GM18499 (cell line): ENCODE data around the gene ZNF417.
"Not testable (repeated sequence)": the region's sequence is repeated elsewhere in the genome, so short reads cannot be mapped to it uniquely, and the experiment has no call there.

ENCODE experiments used
- ATAC-seq: cut with Tn5 transposase; IDR thresholded peaks from one replicate; pipeline ENCODE4 v1.9.1; 2021; ENCODE audit warnings: moderate number of reproducible peaks; ENCODE audit not compliant: insufficient read depth, unreplicated experiment

Gene ZNF417

DNA sequence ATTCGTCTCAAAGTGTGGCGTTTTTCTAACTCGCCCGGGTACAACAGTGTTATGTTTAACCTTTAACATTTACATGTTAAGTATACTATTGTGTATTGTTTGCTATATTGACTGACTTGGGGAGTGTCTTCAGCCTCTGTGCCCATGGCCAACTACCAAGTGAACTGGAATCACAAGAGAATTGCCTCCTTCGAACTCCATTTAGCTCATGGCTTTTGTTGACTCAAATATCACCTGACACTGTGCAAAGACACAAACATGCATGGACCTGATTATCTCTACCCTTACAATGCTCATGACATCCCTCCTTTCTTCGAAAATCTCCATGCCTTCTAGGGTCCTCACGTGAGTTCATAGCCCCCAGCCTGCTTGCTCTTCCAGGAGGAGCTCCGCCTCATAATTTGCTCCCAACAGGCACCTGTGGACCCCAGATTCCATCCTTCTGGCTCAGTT, 28.3 kb downstream of the ZNF417 start:
- no peak for ATAC-seq

GRCh38 chr19:57887195-57887941, 29.0 kb downstream of the ZNF417 start:
- no peak for ATAC-seq

DNA sequence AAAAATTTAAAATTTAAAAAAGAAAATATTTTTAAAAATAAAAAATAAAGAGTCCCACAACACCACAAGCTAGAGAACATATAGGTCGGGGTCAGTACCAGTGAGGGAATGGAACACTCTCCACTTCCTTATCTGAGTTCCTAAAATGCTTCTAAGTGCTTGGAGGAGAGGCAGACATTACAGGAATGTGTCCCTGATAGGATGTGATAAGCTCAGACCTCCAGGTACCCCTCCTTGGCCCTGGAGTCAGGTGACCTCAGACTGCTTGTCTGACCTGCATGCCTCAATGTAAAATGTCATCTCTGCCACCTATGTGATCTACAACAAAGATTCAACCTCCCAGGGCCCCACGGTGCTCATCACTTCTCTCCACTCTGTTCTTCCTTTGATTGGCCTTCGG, 30.3 kb downstream of the ZNF417 start:
- ATAC-seq = no peak

DNA sequence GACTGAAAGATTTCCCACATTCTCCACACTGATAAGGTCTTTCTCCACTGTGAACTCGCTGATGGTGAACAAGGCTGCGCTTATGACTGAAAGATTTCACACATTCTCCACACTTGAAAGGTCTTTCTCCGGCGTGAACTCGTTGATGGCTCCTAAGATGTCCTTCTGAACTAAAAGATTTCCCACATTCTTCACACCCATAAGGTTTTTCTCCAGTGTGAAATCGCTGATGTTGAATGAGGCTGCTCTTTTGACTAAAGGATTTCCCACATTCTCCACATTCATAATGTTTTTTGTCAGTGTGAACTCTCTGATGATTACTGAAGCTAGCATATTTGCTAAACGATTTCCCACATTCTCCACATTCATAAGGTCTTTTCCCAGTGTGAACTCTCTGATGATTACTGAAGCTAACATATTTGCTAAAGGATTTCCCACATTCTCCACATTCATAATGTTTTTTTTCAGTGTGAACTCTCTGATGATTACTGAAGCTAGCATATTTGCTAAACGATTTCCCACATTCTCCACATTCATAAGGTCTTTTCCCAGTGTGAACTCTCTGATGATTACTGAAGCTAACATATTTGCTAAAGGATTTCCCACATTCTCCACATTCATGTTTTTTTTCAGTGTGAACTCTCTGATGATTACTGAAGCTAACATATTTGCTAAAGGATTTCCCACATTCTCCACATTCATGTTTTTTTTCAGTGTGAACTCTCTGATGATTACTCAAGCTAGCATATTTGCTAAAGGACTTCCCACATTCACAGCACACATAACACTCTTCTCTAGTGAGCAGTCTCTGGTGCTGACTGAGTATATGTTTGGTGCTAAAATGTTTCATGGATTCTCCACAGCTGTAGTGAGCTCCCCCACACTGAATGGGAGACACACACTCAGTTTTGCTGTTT, 42.3 kb downstream of the ZNF417 start:
- ATAC-seq = not testable (repeated sequence)

GRCh38 chr19:57872450-57872849, 43.9 kb downstream of the ZNF417 start:
- no peak for ATAC-seq

DNA sequence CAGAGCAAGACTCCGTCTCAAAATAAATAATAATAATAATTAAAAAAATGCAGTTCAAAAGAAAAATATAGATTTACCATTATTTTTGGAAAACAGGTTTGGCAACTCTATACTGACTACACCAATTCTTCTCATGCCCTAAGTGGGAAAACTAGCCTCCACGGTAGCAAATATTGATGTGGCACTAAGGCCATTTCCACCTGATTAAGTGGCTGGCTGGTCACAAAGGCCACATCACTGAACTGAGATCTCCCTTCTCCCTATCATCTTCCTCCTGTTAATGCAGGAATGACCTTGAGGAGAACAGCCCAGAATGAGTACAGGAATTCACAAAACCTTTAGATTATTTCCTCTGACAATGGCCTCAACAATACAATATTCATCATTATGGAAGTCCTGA, 46.2 kb downstream of the ZNF417 start:
- ATAC-seq = no peak

DNA sequence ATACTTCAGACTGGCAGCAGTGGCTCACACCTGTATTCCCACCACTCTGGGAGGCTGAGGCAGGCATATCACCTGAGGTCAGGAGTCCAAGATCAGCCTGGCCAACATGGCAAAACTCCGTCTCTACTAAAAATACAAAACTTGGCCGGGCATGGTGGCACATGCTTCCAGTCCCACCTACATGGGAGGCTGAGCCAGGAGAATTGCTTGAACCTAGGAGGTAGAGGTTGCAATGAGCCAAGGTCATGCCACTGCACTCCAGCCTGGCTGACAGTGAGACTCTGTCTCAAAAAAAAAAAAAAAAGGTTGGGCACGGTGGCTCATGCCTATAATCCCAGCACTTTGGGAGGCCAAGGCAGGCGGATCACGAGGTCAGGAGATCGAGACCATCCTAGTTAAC, 46.7 kb downstream of the ZNF417 start:
- not testable (repeated sequence) for ATAC-seq

- ATAC-seq = no peak
Observed at GRCh38 chr19:57867868-57868492, 48.4 kb downstream of the ZNF417 start.
